ENCODE measurements around the gene UTP20. TPM values are rescaled to one million over a fixed set of nuclear protein-coding genes. Genes with fewer than 3 reads are reported as not detected.

Gene UTP20
- total RNA-seq, 1 donor from 2014 or later, result 7.0 TPM

- DNase-seq (ENCODE audit: low spot score), result no peak
These were observed 156.2 kb downstream of the UTP20 start for GRCh38 chr12:101436136-101436535.

Other genes with a start within 250 kb of the UTP20 start
- 1.7 TPM for gene SLC5A8, start 69.9 kb upstream of the UTP20 start, total RNA-seq (ENCODE audit: insufficient read depth, low replicate concordance)
- gene ARL1, start 127.7 kb downstream of the UTP20 start, total RNA-seq (ENCODE audit: insufficient read depth, low replicate concordance), result 82.1 TPM
- gene SPIC, start 195.2 kb downstream of the UTP20 start, total RNA-seq (ENCODE audit: insufficient read depth, low replicate concordance), result 0.72 TPM

Data from umbilical cord (tissue), 2 donors.